Measurements from ENCODE around the gene CCDC24.

DNA sequence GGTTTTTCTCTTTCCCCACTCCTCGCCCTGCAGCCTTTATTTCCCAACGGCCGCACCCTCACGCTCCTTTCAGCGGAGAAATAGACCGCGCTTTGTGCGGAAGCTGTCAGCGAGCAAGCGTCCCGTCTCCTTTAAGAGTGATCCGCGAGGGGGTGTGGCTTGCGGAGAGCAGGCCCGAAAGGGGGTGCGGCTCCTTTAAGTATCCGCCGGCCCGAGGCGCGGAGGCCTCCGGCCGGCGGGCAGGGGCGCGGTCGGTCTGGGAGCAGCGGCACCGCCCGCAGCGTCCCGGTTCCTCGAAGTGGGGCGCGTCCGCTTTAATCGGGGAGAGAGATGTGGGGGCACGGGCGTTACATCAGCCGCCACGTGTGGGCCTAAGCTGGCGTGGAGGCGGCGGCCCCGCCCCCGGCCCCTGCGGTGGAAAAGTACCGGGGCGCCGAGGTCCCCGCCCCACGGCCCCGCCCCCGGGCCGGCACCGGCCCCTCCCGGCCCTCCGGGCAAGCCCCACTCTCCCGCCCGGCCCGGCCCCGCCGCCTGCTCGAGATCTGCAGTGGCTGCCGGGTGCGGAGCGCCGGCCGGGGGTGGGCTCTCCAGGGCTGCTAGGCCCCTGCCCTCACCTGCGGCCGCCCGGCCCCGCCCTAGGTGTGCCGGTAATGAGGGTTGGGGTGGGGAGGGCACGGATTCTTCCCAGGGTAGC lies 38.7 kb downstream of the CCDC24 start:
- TF ChIP-seq, protein P1, sequence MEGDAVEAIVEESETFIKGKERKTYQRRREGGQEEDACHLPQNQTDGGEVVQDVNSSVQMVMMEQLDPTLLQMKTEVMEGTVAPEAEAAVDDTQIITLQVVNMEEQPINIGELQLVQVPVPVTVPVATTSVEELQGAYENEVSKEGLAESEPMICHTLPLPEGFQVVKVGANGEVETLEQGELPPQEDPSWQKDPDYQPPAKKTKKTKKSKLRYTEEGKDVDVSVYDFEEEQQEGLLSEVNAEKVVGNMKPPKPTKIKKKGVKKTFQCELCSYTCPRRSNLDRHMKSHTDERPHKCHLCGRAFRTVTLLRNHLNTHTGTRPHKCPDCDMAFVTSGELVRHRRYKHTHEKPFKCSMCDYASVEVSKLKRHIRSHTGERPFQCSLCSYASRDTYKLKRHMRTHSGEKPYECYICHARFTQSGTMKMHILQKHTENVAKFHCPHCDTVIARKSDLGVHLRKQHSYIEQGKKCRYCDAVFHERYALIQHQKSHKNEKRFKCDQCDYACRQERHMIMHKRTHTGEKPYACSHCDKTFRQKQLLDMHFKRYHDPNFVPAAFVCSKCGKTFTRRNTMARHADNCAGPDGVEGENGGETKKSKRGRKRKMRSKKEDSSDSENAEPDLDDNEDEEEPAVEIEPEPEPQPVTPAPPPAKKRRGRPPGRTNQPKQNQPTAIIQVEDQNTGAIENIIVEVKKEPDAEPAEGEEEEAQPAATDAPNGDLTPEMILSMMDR (conservative IDR thresholded peaks at IDR 0.05 in 1 of 2, IDR thresholded peaks at IDR 0.05 in 1 of 2; ENCODE audit: low read depth in 1 of 2, low read length in 2 of 2) = no peak
- no peak for TF ChIP-seq EZH2 (IDR thresholded peaks at IDR 0.05; ENCODE audit: low read length, missing control alignments)
